Measurements from ENCODE around the gene G3BP1.
"Not testable (repeated sequence)": the region's sequence is repeated elsewhere in the genome, so short reads cannot be mapped to it uniquely, and the experiment has no call there.

The G3BP1 gene

GRCh38 chr5:151771259-151772028 lies at the start of gene G3BP1:
G3BP1 (plus strand) TSS chr5:151771954; CDS start chr5:151786621, 14,667 bp downstream.
- DNase-seq, result peak; percentile 98

- no peak for DNase-seq
Observed at GRCh38 chr5:151722546-151722945, 49.2 kb upstream of the G3BP1 start.

GRCh38 chr5:151724360-151724759 lies 47.4 kb upstream of the G3BP1 start:
- DNase-seq, result no peak

- not testable (repeated sequence) for DNase-seq
Observed at GRCh38 chr5:151729597-151729996, 42.2 kb upstream of the G3BP1 start.

GRCh38 chr5:151730381-151730780 lies 41.4 kb upstream of the G3BP1 start:
- no peak for DNase-seq

GRCh38 chr5:151733358-151734063 lies 38.2 kb upstream of the G3BP1 start:
- no peak for DNase-seq

GRCh38 chr5:151734064-151734408 lies 37.7 kb upstream of the G3BP1 start:
- DNase-seq, result no peak

GRCh38 chr5:151735646-151736045 lies 36.1 kb upstream of the G3BP1 start:
- no peak for DNase-seq

GRCh38 chr5:151737431-151737830 lies 34.3 kb upstream of the G3BP1 start:
- DNase-seq, result no peak

GRCh38 chr5:151738125-151738848 lies 33.5 kb upstream of the G3BP1 start:
- DNase-seq, result no peak

- no peak for DNase-seq
Observed at GRCh38 chr5:151739395-151739794, 32.4 kb upstream of the G3BP1 start.

- no peak for DNase-seq
Observed at GRCh38 chr5:151739939-151740335, 31.8 kb upstream of the G3BP1 start.

GRCh38 chr5:151740336-151740942 lies 31.3 kb upstream of the G3BP1 start:
- peak; percentile 82 for DNase-seq

GRCh38 chr5:151740958-151741373 lies 30.8 kb upstream of the G3BP1 start:
- no peak for DNase-seq

- DNase-seq, result no peak
Observed at GRCh38 chr5:151741678-151742423, 29.9 kb upstream of the G3BP1 start.

- peak; percentile 58 for DNase-seq
Observed at GRCh38 chr5:151742870-151743294, 28.9 kb upstream of the G3BP1 start.

- no peak for DNase-seq
Observed at GRCh38 chr5:151743530-151743929, 28.2 kb upstream of the G3BP1 start.

GRCh38 chr5:151745071-151745705 lies 26.6 kb upstream of the G3BP1 start:
- no peak for DNase-seq

- DNase-seq, result no peak
Observed at GRCh38 chr5:151750121-151750520, 21.6 kb upstream of the G3BP1 start.

GRCh38 chr5:151751091-151751490 lies 20.7 kb upstream of the G3BP1 start:
- DNase-seq, result no peak

- no peak for DNase-seq
Observed at GRCh38 chr5:151751593-151751992, 20.2 kb upstream of the G3BP1 start.

GRCh38 chr5:151755383-151755782 lies 16.4 kb upstream of the G3BP1 start:
- DNase-seq, result no peak

All from retina (tissue), 1 donor.